Activated CD8-positive, alpha-beta memory T cell treated with anti-CD3 and anti-CD28 coated beads for 48 hours (primary cell): Measurements from ENCODE around the gene C8G.

Source experiments
- DNase-seq, 3 experiments: peaks; one replicate each; pipeline ENCODE4 v3.0.0-alpha.2; 2020; ENCODE audit warnings: low read depth in 2 of 3, low spot score in 2 of 3

Gene C8G

DNA sequence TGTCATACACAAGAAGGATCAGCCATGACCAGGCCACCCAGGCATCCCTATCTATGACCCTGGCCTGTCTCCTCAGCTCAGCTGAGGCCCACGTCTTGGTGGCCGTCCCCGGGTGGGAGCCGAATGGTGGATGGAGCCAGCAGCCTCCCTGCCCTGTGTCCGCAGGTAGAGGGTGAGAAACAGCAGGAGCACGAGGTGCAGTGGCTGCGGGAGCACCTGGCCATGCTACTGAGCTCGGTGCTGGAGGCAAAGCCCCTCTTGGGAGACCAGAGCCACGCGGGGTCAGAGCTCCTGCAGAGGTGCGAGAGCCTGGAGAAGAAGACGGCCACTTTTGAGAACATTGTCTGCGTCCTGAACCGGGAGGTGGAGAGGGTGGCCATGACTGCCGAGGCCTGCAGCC lies 25.0 kb upstream of the C8G start:
- DNase-seq = no peak

DNA sequence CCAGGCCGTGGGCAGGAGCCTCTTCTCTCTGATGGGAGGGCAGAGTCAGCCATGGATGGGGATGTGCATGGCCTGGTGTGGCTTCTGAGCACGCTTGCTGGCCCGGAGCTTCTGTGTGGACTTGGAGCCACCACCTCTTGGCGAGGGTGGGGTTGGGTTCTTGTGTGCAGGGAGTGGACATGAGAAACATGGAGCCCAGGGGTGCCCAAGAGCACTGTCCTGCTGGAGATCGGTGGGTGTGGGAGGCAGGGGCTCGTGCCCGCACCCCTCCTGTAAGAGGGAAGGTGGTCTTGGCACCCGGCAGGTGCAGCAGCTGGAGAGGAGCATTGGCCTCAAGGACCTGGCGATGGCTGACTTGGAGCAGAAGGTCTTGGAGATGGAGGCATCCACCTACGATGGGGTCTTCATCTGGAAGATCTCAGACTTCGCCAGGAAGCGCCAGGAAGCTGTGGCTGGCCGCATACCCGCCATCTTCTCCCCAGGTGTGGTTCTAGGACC lies 24.3 kb upstream of the C8G start:
- no peak for DNase-seq

- no peak for DNase-seq
Measured at GRCh38 chr9:136921307-136921706, 23.7 kb upstream of the C8G start.

DNA sequence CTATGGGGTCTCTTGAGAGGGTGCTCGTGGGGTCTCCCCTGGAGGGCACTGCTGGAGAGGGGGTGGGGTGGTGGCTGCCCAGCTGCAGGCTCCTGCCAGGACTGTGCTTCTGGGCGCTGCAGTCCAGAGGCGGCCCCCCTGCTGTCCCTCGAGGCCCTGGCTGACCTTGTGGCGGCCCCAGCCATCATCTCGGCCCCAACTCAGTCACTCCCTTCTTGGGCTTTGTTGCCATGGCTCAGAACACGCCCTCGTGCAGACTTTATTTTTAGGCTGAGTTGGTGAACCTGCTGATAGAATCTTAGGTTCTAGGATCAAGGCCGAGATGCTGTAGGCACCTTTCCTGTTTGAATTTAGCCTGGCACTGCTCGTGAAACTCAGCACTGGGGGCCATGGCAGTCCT lies 23.3 kb upstream of the C8G start:
- no peak for DNase-seq

DNA sequence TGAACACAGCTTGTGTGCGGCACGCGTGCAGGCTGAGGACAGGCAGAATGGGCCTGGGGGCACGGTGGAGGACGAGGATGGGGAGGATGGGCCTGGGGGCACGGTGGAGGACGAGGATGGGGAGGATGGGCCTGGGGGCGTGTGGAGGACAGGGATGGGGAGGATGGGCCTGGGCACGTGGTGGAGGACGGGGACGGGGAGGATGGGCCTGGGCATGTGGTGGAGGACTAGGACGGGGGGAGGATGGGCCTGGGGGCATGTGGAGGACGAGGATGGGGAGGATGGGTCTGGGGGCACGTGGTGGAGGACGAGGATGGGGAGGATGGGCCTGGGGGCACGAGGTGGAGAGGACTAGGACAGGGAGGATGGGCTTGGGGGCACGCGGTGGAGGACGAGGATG lies 22.5 kb upstream of the C8G start:
- DNase-seq = no peak

DNA sequence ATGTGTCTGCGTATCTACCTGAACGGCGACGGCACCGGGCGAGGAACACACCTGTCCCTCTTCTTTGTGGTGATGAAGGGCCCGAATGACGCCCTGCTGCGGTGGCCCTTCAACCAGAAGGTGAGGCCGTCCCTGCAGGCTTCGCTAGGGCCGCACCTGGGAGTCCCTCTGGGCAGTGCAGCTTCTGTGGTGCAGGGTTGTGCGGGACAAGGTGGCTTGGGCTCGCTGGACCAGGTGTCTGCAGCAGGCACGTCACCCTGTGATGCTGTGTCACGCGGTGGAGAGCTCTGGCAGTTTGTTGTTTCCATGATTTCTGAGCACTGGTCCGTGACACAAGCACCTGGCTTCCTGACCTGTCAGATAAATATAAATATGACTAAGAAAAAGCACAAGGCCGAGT lies 21.2 kb upstream of the C8G start:
- DNase-seq = no peak

GRCh38 chr9:136925414-136926153 lies 19.5 kb upstream of the C8G start:
- DNase-seq = no peak

GRCh38 chr9:136926154-136926704 lies 18.8 kb upstream of the C8G start:
- no peak for DNase-seq

DNA sequence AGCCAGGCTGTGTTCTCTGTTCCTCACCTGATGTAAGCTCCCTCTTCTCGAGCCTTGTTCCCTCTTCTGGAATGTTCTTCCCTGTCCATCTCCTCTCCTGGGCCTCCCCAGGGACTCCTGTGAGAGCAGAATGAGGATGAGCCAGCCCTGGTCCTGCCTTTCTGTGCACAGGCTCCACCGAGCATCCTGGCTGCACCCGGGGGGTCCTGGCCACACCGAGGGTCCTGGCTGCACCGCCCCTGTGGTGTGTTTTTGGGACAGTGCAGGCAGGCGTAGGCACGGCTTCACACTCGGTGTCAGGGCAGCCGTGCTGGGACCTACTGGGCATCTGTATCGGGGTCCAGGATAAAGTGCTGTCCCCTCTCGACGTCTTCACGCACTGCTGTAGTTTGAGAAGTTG lies 18.3 kb upstream of the C8G start:
- no peak for DNase-seq

DNA sequence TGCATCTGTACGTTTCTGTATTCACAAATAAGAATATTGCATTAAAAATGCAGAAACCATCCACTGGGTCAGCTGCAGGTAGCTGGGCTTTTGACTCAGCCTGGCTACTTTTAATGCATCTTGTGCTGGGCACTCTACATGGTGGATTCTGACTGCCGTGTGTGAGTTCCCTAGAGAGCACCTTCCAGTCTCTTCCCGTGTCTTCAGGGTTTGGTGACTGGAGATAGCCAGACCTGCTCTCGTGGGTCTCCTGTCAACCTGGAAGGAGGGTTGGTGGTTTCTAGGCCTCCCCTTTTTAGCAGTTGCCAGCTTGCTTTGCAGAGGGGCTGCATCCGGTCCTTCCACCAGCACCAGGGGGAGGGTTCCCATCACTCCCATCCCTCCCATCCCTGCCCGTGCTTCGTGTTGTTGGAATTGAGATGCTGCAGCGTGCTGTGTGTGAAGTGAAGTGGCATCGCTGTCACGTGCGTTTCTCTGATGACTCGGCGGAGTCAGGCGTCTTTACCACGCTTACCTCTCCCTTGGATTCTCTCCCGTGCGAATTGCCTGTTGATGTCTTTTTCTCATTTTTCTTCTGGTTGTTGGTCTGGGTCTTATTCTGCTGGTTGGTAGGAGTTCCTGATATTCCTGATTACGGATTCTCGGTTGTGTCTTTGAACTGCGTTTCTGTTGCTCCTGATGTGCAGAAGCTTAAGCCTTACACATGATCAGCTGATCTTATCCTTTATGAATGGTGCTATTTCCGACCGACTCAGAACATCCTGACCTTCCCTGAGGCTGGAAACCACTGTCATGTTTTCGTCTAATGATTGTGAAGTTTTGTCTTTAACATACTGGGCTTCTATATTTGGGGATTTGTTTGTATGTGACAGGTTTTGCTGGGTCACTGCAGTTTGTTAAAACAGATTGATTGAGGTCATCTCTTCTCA lies 17.4 kb upstream of the C8G start:
- no peak for DNase-seq

- DNase-seq = no peak
Measured at GRCh38 chr9:136928591-136928990, 16.5 kb upstream of the C8G start.

- DNase-seq = no peak
Measured at GRCh38 chr9:136930014-136930413, 15.0 kb upstream of the C8G start.

DNA sequence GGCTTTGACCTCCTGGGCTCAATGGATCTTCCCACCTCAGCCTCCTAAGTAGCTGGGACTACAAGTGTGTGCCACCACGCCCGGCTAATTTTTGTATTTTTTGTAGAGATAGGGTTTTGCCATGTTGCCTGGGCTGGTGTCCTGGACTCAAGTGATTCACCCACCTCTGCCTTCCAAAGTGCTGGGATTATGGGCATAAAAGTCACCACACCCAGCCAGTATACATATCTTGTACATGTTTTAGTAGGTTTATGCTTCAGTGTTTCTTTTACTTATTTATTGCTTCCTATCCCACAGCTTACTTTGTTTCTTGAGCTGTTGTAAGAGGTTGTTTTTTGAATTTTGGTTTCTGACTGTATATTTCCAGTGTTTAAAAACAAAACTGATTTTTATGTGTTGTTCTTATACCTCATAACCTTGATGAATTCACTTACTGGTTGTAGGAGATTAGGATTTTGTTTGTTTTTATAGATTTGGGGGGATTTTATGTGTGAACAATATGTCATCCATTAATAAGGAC lies 13.4 kb upstream of the C8G start:
- DNase-seq = no peak

DNA sequence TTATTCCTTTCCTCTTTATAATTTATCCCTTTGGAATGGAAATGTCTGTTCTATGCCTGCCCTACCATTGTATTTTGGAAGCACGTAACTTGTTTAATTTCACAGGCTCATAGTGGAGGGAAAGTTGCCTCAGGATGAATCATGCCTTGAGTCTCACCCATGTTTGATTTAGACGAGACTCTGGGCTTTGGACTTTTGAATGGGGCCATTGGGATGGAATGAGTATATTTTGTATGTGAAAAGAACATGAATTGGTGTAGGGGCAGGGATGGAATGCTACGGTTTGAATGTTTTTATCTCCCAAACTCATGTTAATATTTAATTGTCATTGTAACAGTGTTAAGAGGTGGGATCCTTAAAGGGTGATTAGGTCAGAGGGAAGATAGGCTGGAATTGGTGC lies 10.8 kb upstream of the C8G start:
- DNase-seq = no peak

DNA sequence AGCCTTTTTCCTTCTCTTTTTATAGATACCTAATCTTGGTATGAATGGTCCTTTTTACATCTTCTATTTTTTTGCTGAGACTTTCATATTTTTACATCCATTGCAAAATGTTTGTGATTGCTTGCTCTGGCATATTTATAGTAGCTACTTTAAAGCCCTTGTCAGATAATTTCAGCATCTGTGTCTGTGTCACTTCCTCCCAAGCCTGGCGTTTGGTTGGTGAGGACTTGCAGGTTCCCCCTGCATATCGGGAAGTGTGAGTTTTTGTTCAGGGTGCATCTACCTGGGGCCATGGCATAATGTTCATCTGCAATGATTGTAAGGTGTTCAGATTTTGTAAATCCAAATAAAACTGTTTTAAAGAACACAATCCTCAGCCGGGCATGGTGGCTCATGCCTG lies 9.4 kb upstream of the C8G start:
- no peak for DNase-seq

- no peak for DNase-seq
Measured at GRCh38 chr9:136936645-136937170, 8.3 kb upstream of the C8G start.

DNA sequence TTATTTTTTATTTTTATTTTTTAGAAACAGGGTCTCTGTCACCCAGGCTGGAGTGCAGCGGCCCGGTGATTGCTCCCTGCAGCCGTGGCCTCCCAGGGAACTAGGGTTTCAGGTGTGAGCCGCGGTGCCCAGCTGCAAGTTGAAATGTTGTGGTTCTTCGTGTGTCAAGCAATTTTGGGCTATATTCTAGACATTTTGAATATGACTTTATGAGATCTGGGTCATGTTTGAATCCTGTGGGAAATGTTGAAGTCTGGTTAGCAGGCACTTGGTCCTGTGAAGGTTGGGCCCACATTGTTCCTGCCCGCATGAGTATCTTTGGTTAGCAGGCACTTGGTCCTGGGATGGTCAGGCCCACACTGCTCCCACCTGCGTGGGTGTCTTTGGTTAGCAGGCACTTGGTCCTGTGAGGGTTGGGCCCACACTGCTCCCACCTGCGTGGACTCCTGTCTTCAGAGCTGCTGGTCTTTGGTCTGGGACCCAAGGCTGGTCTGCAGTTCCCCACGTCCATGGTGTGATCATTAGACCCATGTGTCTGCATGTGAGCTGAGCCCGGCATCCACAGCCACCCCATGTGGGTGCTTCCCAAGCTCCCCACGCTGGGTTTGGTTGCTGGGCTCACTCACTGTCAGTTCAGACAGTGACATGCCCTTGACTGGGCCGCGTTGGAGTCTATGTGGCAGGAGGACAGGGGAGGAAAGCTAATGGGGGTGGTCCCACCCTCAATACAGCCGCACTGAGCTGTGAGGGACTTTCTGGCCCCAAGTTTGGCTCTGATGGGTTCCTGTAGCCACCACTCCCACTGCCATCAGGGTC lies 7.6 kb upstream of the C8G start:
- no peak for DNase-seq

DNA sequence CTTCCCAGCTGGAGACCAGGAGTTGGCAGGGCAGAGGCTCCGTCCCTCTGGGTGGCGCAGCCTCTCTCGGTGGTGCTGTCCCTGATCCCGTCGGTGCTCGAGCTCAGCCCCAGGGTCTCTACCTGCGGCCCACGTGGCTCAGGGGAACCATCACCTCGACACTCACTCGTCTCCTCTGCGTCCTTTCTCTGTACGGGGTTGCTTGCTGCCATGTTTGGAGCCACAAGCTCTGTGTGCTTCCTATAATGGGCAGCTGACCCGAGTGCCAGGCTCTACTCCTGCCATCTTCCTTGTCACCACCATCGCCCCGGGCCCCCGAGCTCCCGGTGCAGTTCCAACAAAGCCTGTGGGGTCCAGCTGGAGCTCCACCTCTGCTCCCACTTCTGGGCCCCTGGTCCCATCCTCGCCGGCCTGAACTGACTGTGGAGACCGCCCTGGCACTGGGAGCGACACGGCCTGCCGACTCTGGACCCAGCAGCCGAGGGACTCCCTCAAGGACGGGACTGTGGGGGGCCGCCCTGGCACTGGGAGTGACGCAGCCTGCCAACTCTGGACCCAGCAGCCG lies 5.5 kb upstream of the C8G start:
- no peak for DNase-seq

- DNase-seq = no peak
Measured at GRCh38 chr9:136939996-136940525, 5.0 kb upstream of the C8G start.
